ENCODE data around the gene BMPER. TPM values are rescaled to one million over a fixed set of nuclear protein-coding genes. Genes with fewer than 3 reads are reported as not detected.

Gene BMPER
- total RNA-seq, 2 experiments from 2014 or later = not detected

DNA sequence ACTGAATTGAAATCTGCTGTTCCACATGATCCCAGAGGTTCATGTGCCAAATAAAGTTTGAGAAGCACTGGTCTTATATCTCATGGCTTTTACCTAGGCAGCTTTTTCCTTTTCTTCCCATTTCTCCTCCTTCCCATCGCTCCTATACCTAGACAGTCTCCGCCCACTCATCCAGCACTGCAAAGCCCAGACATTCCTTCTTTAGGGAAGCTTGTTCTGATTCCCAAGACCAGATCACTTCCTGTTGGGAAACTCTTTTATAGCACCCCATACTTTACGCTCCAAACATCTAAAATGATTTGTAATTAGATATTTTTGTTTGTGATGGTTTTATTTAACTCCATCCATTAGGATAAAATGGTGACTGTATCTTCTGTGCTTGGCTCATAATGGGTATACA is 75.9 kb downstream of the BMPER start:
- Histone ChIP-seq H3K36me3 (ENCODE audit: insufficient read depth, low read length) (no peaks in the 10 kb centered on the region), H3K27ac (ENCODE audit: low read depth in 1 of 2, low read length in 2 of 2) (no peak overlapping the region), H3K9me3 (ENCODE audit: control insufficient read depth in 1 of 2, insufficient read depth in 1 of 2, low read length in 2 of 2) (no peaks in the 10 kb centered on the region), H3K4me3 (ENCODE audit: low read length) (no peak overlapping the region), H3K27me3 (ENCODE audit: control insufficient read depth in 1 of 2, insufficient read depth in 2 of 2, low read length in 2 of 2) (no peaks in the 10 kb centered on the region), H3K4me1 (ENCODE audit: insufficient read depth, low read length) (no peaks in the 10 kb centered on the region)
- no peaks in the 10 kb centered on the region for H3K4me1 Mint-ChIP-seq (ENCODE audit: low read depth)
- no peak overlapping the region for H3K4me3 Mint-ChIP-seq
- intact Hi-C loops (cut with DNase I, micrococcal nuclease) = no loop called here
- DNase-seq (no peak), ATAC-seq (ENCODE audit: poor library complexity) (no peak)
- CTCF ChIA-PET = interaction anchor here (1.1 kb wide), 1 partner anchor 490 kb away, joined by 4 read pairs; no protein-coding TSS in a partner anchor
- TF ChIP-seq, protein P1, sequence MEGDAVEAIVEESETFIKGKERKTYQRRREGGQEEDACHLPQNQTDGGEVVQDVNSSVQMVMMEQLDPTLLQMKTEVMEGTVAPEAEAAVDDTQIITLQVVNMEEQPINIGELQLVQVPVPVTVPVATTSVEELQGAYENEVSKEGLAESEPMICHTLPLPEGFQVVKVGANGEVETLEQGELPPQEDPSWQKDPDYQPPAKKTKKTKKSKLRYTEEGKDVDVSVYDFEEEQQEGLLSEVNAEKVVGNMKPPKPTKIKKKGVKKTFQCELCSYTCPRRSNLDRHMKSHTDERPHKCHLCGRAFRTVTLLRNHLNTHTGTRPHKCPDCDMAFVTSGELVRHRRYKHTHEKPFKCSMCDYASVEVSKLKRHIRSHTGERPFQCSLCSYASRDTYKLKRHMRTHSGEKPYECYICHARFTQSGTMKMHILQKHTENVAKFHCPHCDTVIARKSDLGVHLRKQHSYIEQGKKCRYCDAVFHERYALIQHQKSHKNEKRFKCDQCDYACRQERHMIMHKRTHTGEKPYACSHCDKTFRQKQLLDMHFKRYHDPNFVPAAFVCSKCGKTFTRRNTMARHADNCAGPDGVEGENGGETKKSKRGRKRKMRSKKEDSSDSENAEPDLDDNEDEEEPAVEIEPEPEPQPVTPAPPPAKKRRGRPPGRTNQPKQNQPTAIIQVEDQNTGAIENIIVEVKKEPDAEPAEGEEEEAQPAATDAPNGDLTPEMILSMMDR (IDR thresholded peaks at IDR 0.05) = no peak
- no peaks in the 10 kb centered on the region for H3K36me3 Mint-ChIP-seq (ENCODE audit: low read depth)
- no peak overlapping the region for H3K27ac Mint-ChIP-seq
- POLR2A ChIA-PET = no interaction called here
- H3K27me3 Mint-ChIP-seq = peaks cover 5% of the 10 kb centered on the region
- no peaks in the 10 kb centered on the region for H3K9me3 Mint-ChIP-seq

- CTCF ChIA-PET = interaction anchor here (1.1 kb wide), 1 partner anchor 490 kb away, joined by 4 read pairs; no protein-coding TSS in a partner anchor
- no peaks in the 10 kb centered on the region for H3K4me1 Mint-ChIP-seq (ENCODE audit: low read depth)
- POLR2A ChIA-PET = no interaction called here
Measured at GRCh38 chr7:33981671-33982424, 76.5 kb downstream of the BMPER start.

DNA sequence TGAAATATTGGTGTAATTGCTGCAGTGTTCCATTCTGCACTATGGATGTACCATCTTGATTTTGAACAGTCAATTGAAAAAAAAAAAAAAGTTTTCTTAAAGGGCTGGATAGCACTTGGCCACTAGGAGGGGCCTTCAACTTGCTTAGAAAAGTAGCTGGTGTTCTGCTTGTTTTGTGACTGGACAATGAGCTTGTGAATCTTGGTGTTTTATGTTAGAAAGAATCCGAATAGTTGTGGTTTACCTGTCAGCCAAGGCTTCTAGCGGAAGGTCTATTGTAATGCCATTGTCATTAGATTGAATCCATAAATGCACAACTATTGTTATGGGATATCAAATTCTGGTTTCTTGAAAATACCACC is 77.1 kb downstream of the BMPER start:
- no peaks in the 10 kb centered on the region for H3K27me3 ChIP-seq (ENCODE audit: control insufficient read depth in 1 of 2, insufficient read depth in 2 of 2, low read length in 2 of 2)
- Mint-ChIP-seq H3K4me1 (ENCODE audit: low read depth) (no peaks in the 10 kb centered on the region), H3K36me3 (ENCODE audit: low read depth) (no peaks in the 10 kb centered on the region), H3K9me3 (no peaks in the 10 kb centered on the region), H3K27ac (no peak overlapping the region), H3K27me3 (no peaks in the 10 kb centered on the region), H3K4me3 (no peak overlapping the region)
- no peak overlapping the region for H3K27ac ChIP-seq (ENCODE audit: low read depth in 1 of 2, low read length in 2 of 2)
- H3K36me3 ChIP-seq (ENCODE audit: insufficient read depth, low read length) = no peaks in the 10 kb centered on the region
- ChIA-PET CTCF (no interaction called here), POLR2A (no interaction called here)
- H3K9me3 ChIP-seq (ENCODE audit: control insufficient read depth in 1 of 2, insufficient read depth in 1 of 2, low read length in 2 of 2) = no peaks in the 10 kb centered on the region
- no peak for ATAC-seq (ENCODE audit: poor library complexity)
- no peaks in the 10 kb centered on the region for H3K4me1 ChIP-seq (ENCODE audit: insufficient read depth, low read length)
- DNase-seq = no peak
- intact Hi-C loops (cut with DNase I, micrococcal nuclease) = no loop called here
- TF ChIP-seq, protein P1 (IDR thresholded peaks at IDR 0.05) = no peak
- H3K4me3 ChIP-seq (ENCODE audit: low read length) = no peak overlapping the region

More at GRCh38 chr7:33981671-33982424, 76.5 kb downstream of the BMPER start:
- intact Hi-C loops (cut with DNase I, micrococcal nuclease) = no loop called here
- H3K27ac ChIP-seq (ENCODE audit: low read depth in 1 of 2, low read length in 2 of 2) = no peak overlapping the region
- Mint-ChIP-seq H3K4me3 (no peak overlapping the region), H3K36me3 (ENCODE audit: low read depth) (no peaks in the 10 kb centered on the region), H3K27ac (no peak overlapping the region), H3K9me3 (no peaks in the 10 kb centered on the region), H3K27me3 (peaks cover 3% of the 10 kb centered on the region)
- H3K27me3 ChIP-seq (ENCODE audit: control insufficient read depth in 1 of 2, insufficient read depth in 2 of 2, low read length in 2 of 2) = no peaks in the 10 kb centered on the region
- no peak overlapping the region for H3K4me3 ChIP-seq (ENCODE audit: low read length)
- TF ChIP-seq, protein P1 (IDR thresholded peaks at IDR 0.05) = no peak
- DNase-seq (no peak), ATAC-seq (ENCODE audit: poor library complexity) (no peak)
- no peaks in the 10 kb centered on the region for H3K4me1 ChIP-seq (ENCODE audit: insufficient read depth, low read length)
- H3K9me3 ChIP-seq (ENCODE audit: control insufficient read depth in 1 of 2, insufficient read depth in 1 of 2, low read length in 2 of 2) = no peaks in the 10 kb centered on the region
- no peaks in the 10 kb centered on the region for H3K36me3 ChIP-seq (ENCODE audit: insufficient read depth, low read length)
